ENCODE measurements around the gene RNF208.
A peak's percentile ranks its signal among the peaks of the same experiment; 100 is the strongest.

The RNF208 gene

GRCh38 chr9:137191691-137192447, 30.2 kb downstream of the RNF208 start:
- no peak for DNase-seq (ENCODE audit: low spot score)

- DNase-seq (ENCODE audit: low spot score) = no peak
Measured at GRCh38 chr9:137191245-137191644, 30.8 kb downstream of the RNF208 start.

DNA sequence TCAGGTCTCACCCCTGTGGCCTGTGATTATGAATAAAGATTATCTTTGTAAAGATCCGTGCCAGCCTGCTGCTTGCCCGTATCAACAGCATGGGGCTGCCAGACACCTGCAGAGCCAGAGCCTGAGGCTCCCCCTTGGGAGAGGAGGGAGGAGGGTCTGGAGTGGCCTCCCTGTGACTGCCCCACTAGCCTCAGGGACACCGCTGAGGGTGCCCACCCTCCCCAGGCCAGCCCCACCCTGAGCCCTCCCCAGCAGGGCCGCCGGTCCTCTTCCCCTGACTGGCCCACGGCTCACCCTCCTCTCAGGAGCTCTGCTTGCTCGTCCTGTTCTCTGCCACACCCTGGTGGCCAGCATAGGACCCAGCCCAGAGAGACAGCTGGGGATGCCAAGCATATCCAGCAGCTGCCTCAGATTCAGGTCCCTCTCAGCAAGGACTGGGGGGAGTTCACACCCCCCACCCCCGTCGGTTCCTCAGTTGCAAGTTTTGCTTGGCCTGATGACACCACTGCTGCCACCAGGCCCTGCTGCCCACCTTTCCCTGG, 31.7 kb downstream of the RNF208 start:
- DNase-seq (ENCODE audit: low spot score) = no peak

DNA sequence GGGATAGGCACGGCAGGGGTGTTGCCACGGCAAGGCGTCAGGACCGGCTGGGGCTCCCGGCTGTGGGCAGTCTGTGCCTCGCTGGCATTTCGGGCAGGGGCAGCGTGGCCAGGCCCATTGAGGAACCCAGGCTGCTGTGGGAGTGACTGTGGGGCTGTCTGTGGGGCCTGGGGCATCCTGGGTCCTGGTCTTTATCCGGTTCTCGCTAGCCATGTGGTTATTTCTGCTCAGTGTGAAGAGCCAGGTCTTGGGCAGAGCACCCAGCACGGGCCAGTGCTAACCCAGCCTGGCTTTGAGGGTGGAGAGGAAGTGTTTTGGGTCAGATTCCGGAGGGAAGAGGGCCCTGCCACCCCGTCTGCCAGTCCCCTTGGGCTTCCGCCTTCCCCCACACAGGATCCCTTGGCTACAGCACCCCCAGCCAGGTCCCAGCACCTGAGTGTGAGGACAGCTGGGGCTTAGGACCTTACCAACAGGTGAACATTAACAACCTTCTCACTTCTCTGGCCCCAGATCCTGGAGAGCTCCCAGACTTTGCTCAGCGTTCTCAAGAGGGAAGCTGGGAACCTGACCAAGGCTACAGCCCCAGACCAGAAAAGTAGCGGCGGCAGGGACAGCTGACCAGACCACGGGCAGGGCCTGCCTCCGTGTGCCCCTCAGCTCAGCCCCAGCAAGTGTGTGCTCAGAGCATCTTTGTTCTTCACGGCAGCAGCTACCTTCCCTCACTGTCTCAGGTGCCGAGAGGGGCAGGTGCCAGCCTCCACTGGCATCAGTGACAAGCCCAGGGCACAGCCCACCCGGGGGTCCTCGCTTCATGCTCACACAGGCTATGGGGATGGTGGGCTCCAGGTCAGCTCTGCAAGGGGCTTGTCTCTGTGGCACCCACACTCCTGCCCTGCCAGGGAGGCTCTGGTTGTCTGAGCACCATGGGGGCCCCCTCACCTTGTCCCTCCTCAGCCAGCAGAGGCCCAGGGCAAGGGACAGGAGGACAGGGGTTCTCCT, 32.4 kb downstream of the RNF208 start:
- no peak for DNase-seq (ENCODE audit: low spot score)

DNA sequence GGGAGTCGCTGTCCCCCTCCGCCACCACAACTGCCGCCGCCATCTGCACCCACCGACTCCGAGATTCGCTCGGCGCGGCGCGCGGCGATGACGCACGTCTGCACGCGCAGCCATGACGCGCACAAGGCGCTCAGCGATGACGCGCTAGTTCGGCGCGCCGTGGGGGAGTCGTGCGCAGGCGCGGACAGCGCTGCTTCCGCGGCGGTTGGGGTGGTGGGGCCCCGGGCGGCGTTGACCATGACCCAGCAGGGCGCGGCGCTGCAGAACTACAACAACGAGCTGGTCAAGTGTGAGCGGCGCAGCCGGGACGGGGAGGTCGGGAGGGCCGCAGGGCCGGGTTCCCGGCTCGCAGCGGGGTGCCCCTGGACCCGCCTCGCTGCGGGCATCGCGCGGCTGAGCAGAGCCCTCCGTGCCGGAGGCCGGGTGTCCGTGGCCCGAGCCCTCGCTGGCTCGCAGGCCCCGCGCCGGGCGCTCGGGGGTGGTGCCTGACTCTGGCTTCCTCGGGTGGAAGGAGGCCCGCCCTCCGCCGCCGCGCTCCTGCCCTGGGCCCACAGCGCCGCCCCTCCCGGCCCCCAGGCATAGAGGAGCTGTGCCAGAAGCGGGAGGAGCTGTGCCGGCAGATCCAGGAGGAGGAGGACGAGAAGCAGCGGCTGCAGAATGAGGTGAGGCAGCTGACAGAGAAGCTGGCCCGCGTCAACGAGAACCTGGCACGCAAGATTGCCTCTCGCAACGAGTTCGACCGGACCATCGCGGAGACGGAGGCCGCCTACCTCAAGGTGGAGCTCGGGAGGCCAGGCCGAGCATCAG, 33.3 kb downstream of the RNF208 start, which contains the start of the genes ANAPC2 and SSNA1:
Gene ANAPC2, minus strand, starts transcription at position 71 of the 807 bp plus-strand sequence. Its CDS starts 28 bp downstream, at position 43.
Gene SSNA1, plus strand, starts transcription at position 187 of the 807 bp plus-strand sequence. Its CDS starts 51 bp downstream, at position 238.
- peak; percentile 92 for DNase-seq (ENCODE audit: low spot score)

DNA sequence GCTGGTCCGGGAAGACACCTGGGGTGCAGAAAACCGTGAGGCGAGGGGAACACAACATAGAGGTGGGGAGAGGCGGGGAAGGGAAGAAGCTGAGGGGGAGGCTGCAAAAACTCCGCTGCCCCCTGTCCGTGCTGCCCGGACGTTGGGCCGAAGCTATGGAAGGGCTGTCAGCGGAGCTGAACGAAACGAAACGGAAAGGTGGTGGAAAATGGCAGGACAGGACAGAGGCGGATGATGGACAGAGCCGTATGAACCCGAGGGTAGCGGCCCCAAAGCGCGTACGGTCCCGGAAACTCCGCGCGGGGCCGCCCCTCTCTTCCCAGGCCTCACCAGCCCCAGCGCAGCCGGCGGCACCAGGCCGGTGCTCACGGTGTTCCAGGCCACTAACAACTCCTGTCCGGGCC, 34.0 kb downstream of the RNF208 start:
- DNase-seq (ENCODE audit: low spot score) = no peak

GRCh38 chr9:137187386-137187785, 34.7 kb downstream of the RNF208 start:
- DNase-seq (ENCODE audit: low spot score) = no peak

DNA sequence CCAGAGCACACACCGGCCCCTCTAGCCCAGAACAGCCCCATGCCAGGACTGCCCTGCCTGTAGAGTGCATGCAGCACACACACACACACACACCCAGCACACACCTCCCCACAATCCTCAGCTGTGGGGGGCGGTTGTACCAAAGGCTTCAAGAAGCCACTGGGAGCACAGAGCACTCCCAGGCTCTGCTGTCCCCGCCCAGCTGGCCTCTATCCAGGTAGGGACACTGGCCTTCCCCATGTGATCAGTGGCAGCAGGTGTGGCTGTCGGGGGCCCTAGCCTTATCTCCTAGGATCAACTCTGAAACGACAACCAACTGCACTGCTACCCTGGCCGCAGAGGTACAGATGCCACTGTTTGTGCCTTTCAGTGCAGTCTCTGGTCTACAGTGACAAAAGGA, 35.7 kb downstream of the RNF208 start:
- no peak for DNase-seq (ENCODE audit: low spot score)

GRCh38 chr9:137185921-137186320, 36.1 kb downstream of the RNF208 start:
- DNase-seq (ENCODE audit: low spot score) = no peak

DNA sequence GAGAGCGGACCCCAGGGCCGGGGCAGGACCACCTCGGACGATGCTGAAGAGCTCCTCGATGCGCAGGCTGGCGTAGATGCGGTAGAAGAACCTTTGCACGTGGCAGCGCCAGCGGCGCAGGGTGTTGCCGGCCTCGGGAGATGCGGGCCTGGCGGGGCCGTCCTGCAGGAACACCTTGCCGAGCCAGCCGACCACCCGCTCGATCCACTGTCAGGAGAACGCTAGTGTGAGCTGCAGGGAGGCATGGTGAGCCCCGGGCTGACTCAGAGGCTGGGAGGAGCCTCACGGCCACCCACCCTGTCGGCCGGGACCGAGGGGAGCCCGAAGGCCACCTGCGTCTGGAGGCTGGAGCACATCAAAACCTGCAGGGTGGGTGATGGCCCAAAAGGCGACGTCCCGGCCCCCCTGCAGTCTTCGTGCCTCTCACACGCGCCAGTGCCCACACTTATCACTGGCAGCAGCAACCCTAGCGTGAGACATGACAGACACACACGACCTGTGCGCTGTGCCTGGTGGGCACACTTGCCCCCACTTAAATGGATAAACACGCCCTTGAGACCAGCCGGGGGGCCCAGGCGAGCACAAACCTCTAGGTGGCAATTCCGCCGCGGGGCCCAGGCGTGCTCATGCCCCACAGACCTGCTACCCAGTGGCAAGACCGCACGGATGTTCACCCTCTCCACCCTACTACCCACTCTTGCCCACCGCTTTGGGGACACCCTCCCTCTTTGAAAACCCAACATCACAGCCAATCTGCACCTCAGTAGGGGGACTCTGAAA, 37.0 kb downstream of the RNF208 start:
- no peak for DNase-seq (ENCODE audit: low spot score)

- no peak for DNase-seq (ENCODE audit: low spot score)
Measured at GRCh38 chr9:137183980-137184595, 38.0 kb downstream of the RNF208 start.

DNA sequence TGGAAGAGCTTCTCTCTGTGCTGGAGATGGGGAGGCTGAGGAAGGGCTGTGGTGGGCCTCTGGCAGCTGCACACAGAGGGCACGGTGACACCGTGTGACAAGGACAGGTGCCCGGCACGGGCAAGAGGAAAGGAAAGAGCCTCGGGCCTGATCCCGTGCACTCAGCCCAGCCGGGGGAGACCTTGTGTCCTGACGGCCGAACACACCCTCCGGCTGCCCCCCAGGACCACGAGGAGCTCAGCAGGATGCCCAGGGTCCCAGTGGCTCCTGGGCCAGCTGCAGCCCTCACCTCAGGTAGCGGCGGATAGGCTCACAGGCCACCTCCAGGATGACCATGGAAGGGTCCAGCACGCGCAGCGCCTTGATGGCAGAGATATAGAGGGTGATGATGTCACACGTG, 39.2 kb downstream of the RNF208 start:
- DNase-seq (ENCODE audit: low spot score) = no peak

DNA sequence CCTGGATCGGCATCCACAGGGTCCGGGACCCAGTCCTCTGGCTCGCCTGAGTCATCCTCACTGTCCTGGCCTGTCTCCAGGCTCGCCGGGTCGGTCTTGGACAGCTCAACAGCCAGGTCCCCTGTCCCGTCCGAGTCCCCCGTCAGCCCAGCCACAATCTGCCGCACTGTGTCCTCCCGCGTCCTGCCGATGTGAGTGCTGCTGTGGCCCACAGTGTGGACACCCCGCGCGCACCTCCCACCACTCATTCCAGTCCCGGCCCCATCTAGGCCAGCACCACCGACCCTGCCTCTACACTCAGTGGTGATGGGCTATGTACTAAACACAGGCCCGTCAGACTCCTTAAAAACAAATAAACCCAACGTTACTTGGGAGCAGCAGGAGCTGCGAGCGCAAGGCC, 40.4 kb downstream of the RNF208 start:
- no peak for DNase-seq (ENCODE audit: low spot score)

DNA sequence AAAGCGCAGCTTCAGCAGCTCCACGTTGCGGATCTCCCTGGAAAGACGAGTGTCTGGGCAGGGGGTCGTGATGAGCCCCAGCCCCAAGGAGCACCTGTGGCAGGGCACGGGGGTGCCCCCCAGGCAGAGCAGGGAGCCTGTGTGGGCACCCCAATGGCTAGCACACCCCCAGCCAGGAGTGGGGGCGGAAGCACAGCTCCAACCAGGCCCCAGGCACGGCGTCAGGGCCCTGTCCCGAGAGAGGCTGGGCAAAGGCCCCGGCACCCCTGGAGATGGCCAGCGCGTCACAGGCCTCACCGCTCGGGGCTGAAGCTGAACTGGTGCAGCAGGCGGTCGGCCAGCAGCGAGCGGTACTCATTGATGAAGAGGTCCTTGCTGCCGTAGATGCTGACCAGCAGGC, 41.5 kb downstream of the RNF208 start:
- no peak for DNase-seq (ENCODE audit: low spot score)

DNA sequence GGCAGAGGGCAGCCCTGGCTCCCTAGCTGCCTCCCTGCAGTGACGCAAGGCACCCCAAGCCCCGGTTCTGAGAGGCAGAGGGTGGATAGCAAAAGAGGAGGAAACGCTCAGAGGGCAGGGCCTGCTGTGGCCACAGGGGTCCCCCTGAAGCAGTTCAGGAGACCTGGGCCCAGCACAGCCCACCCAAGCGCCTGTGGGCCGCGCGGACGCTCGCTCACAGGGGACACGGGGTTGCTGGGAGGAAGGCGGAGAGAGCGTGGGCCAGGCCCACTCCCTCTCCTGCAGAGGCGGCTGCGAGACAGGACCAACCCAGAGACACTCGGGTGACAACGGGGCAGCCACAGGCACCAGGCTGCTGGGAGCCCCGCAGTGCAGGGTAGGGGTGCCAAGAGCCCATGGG, 42.3 kb downstream of the RNF208 start:
- no peak for DNase-seq (ENCODE audit: low spot score)

DNA sequence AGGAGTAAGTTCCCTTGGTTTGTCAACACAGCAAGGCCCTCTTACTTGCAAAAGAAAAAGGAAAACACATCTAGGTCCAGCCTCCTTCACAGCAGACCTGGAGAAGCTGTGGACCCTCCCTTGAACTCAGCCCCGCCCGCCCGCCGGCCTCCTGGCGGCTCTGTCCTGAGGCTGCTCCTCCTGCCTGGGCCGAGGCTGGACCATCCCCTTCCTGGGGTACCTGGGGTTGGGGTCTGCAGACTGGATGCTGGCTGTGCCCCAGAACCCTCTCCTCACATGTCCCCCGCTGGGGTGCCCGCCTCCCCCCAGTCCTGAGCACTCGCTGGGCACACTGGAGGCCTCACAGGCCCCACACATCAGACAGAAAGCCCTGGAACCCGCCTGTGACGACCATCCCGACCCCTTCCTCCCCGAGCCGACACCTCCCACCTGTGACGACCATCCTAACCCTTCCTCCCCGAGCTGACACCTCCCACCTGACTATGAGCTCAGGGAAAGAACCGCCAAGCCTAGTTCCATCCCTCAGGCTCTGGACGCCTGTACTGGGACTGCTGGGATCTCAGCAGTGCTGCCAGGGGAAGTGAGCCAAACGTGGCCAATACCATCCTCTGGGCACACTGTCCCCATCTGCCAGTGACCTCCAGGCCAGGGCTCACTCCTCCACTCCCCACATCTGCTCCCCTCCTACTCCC, 43.0 kb downstream of the RNF208 start:
- no peak for DNase-seq (ENCODE audit: low spot score)

DNA sequence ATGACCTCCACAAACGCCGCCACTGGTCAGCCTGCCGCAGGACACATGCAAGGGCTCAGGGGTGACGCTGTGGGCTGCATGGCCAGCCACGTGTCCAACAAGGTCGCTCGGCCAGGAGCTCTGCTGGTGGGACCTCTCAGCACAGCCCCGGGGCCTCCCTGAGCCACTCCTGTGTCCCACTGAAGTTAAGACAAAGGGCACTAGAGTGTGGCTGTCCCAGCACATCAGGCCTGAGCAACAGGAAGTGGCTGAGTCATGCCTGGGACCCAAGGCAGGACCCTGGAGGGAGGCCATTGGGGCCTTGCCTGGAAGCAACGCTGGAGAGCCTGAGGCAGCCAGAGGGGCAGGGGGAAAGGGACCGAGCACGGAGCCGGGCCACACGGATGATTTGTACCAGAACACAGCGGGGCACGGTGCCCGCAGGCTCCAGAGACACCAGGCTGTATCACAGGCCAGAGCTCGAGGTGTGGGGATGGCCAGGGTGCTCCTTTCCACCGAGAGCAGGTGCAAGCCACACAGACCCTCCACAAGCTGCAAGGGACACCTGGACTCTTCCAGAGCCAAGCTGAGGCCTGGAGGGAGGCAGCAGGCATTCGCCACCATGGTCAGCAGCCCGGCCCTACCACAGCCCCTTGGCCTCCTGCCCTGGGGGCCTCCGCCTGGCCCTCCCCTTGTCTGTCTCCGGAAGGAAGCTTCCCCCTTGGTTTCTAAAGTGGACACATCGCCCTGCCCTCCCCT, 43.7 kb downstream of the RNF208 start:
- DNase-seq (ENCODE audit: low spot score) = no peak

GRCh38 chr9:137176302-137177182, 45.5 kb downstream of the RNF208 start:
- DNase-seq (ENCODE audit: low spot score) = peak; percentile 25

All from CD4-positive, alpha-beta T cell treated with Interleukin-15 for 4 hours (primary cell).